NCI-H2196 treated with DMSO at 0.1 percent for 48 hours (cell line): Measurements from ENCODE around the gene SPPL2B.

Experiments used
- DNase-seq: peaks from one replicate; lab custom pipeline; 2025; ENCODE audit not compliant: unreplicated experiment; lab: John Stamatoyannopoulos, UW

SPPL2B gene

DNA sequence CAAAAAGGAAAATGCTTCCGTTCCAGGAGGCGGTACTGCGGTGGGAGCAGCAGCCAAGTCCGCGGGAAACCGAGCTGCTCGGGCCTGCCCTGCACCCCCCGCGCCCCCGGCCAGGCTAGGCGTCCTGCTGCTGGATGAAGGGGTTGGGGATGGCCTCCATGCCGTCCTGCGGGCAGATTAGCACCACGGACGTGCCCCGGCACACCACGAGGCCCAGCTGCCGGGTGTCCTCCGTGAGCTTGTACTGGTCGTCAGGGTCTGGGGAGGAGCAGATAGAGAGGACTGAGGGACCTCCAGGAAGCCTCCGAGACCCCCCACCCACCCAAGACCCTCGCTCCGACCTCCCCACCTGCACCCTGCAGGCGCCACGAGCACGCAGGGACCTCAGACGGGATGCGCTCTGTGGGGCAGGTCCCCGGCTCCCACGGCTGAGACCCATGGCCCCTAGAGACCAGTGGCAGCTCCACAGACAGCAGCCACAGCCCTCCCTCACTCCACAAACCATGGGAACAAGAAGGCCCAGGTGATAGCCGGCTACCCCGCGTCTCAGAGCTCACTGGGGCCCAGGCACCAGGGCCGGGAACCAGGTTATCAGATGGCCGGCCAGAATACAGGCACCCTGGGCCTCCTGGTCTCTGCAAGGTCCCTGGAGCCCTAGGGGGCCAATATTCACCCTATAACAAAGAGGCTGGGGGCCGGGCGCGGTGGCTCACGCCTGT, 6.8 kb upstream of the SPPL2B start:
- DNase-seq = no peak

DNA sequence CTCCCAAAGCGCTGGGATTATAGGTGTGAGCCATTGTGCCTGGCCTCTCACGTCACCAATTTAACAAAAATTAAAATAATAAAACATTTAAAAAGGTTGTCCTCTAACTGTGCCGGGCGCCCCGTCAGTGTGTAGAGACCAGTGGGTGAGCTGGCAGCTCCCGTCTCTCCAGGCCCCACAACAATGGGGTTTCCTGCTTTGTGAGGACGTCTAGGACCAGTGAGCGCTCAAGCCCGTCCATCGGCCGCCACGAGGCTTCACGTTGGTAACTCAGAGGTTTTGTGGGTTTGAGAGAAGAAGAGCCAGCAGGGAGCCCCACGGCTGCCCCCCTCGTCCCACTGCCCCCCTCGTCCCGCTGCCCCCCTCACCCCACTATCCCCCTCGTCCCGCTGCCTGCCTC, 4.8 kb upstream of the SPPL2B start:
- DNase-seq = no peak

DNA sequence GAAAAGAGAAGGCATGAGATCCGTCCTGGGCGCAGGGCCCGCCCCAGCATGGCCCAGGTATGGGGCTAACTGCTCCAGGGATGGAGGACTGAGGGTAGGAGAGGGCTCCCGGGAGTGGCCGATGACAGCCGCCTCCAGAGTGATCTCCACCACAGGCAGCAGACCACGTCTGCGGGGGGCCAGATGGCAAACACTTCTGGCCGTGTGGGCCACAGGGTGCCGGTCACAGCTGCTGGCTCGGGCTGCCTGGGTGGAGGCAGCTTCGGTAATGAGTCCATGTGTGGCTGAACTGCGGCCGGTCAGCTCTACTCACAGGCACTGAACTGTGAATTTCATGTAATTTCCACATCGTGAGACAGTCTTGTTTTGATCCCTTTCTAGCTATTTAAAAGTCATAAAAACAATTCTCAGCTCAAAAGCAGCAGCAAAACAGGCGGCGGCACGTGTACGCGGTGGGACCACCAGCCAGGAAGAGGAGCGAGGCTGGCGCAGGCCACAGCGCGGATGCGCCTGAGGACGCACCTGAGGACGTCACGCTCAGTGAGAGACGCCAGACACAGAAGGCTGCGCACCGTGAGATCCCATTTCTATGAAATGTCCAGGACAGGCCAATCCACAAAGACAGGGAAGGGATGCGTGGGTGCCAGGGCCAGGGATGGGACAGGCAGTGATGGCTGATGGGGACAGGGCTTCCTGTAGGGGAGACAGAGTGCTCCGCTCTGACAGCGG, 4.1 kb upstream of the SPPL2B start:
- no peak for DNase-seq

DNA sequence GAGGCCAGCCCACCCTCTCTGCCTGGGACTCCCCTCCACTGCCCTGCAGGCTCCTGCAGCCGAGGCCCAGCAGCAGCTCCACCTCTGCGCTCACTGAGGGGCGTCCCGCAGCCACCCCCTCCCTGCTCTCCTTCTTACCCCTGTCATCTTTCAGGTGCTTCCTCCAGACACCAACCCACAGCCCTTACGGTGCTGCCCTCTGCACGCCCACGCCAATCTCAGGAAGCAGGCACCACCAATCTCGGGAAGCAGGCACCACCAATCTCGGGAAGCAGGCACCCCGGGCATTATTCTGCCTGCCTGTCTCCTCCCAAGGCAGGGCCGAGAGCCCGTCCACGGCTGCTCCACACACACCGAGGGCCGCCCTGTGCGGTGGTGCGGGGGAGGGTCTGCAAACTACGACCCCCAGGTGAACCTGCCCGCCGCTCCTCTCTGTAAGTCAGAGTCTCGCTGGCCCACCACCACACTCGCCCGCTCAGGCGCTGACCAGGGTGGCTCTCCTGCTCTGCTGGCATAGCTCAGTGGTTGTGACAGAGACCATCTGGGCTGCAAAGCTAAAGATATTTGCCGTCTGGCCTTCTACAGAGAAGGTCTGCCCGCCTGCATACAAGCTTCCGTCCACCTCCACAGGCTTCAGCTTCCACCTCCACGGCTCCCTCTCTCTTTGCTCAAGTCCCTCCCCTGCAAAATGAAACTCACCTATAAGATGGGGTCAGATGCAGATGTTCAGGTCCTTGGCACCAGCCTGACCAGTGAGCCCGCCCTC, 3.0 kb upstream of the SPPL2B start:
- DNase-seq = no peak

DNA sequence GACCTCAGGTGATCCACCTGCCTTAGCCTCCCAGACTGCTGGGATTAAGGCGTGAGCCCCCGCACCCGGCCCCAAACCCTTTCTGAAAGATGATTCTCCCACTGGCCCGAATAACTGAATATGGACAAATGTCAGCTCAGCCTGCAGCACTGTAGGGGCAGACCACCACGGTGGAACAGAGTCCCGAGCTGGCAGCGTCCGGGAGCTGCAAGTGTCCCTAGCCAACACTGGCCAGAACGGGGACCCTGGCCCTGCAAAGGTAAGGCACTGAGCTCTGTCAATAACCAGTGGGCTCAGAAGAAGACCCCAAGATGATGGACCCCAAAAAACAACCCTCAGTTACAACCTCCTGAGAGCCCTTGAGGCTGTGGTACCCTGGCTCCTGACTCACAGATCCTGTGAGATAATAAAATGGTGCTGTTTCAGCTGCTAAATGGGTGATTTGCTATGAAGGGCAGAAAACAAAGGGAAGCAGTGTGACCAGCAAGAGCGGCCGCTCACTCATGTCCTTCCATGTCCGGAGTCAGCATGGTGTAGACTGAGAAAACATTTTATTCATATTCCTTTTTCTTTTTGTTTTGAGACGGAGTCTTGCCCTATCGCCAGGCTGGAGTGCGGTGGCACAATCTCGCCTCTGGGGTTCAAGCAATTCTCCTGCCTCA, 1.7 kb upstream of the SPPL2B start:
- DNase-seq = no peak

DNA sequence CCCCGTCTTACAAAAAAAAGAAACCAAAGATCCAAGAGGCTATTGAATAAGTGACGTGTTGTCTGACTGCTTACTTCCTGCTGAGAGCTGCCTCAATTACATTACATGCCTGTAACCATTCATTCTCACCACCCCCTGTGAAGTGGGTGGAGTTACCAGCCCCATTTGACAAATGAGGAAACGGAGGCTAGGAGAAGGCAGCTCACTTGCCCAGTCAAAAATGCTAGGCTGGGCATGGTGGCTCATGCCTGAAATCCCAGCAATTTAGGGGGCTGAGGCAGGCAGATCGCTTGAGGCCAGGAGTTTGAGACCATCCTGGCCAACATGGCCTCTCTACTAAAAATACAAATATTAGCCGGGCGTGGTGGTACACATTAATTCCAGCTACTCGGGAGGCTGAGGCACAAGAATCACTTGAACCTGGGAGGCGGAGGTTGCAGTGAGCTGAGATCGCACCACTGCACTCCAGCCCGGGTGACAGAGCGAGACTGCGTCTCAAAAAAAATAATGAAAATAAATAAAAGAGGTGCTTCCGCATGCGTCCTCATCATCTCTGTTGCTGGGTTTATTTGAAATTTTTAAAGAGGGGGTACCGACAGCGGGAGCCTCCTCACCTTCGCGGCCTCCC, 597 bp upstream of the SPPL2B start:
- DNase-seq = peak; percentile 30

DNA sequence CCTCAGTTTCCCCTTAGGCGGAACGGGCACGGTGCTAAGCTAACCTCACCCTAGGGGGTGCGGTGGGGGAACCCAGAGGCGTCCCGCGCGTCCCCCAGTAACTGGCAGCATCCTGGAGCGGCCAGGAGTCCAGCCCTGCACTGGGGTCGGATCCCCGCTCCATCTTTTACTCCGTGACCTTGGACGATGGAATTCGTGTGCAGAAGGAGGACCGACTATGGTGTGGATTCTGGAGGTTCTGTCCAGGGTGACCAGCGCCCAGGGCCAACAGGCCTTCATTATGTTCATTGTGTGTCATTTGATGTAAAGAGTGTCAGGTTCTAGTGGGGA, 630 bp downstream of the SPPL2B start:
- DNase-seq = no peak

DNA sequence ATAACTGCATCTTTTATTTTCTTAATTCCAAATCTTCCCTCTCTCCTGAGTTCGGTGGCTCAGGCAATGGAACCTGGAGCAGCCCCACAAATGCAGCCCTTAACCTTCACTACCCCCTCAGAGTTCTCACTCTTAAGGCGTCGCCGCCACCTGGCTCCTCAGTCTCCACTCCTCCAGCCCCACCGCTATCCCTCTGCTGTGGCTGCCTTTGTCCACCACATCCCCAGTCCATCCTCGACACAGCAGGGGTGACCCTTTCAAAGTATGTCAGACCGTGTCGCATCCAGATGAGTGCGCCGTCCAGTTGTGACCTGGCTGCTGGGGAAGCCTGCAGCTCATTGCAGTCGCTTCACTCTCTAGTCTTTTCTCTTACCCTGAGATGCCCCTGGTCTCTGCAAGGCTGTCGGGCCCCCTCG, 1.0 kb downstream of the SPPL2B start:
- no peak for DNase-seq

DNA sequence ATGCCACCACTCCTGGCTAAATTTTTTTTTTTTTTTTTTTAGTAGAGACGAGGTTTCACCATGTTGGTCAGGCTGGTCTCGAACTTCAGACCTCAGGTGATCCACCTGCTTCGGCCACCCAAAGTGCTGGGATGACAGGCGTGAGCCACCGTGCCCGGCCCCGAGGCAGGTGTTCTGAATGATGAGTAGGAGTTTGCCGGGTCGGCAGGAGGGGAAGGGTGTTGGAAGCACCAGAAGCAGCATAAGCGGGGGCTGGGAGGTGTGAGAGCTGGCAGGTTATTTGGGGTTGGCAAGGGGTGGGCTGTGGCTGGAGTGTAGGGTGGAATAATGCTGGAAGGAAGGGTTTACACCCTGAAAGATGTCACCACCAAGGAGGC, 1.8 kb downstream of the SPPL2B start:
- no peak for DNase-seq

DNA sequence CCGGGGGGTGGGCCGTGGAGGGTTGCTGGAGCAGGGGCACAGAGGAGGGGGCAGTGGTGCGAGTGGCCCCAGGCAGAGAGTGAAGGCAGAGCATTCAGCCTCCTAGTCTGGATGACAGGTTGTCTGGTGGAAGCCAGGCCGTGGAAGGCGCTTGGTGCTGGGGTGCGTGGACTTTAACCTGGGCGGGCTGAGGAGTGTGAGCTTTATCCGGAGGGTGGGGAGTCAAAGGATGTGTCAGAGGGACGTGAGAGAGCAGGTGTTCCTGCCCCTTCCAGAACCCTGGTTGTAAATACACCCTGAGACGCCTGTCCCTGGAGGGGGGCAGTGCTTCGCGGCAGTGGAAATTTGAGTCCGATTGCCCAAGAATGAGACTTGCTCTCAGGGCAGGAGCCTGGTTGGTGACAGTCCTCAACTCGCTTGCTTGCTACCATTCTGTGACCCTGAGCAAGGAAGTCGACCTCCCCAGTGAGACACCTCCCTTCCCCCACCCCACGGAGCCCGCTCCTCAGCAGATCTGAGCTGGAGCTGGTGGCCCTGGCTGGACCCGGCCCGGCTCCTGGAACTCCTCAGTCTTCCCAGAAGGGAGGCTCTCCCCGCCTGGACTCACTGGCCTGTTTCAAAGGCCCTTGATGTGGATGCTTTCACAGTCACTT, 2.3 kb downstream of the SPPL2B start:
- peak; percentile 29 for DNase-seq

DNA sequence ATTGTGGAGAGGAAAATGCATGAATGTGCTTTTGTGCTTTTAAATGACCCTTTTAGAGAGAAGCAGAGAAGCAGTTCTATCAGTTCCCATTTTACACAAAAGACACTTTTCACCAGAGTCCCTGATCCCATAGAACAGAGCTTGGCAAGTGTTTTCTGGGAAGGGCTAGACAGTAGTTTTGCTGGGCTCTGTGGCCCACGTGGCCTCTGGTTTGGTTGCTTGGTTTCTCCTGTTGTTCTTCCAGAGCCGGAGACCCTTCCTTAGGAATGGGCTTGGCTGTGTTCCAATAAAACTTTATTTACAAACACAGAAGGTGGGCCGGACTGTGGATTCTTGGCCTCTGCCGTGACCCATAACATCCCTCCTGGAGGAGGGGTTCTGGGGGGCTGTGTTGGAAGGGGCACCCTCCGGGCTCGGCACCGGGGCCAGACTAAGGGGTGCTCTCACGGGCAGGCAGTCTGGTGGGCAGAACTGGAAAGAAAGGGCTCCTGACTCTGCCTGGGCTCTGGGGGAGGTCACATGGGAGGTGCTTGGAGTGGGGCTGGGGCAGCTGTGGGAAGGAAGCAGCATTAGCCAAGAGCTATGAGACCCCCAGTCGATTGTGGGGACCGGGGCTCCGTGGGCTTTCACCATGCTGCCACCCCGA, 3.2 kb downstream of the SPPL2B start:
- DNase-seq = no peak

DNA sequence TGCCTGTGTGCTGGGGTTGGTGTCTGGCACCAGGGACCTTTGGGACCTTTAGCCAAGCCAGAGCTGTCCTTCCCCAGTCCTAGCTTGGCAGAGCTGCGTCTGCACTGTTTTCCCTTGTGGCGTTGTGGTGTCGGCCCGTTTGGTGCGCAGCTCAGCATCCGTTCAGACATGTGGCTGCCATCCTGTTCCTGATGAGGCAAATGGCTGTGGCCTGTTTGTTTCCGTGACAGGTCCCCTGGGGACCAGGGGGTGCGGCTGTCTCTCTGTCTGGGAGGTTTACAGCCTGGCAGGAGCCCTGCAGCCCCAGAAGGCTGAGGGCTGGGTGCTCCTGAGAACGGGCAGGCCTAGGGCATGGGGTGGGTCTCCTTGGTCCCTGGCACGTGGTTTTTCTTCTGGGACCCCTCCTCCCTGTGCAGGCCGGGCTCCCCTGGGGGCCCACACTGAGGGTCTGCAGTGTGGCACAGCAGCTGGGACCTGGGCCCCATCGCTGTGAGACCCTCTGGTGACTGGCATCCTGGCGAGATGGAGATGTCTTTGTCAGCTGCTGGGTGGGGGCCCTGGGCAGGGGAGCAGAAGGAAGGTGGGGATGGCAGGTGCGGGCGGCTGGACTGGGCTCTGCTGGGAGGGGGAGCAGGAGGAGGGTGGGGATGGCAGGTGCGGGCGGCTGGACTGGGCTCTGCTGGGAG, 4.0 kb downstream of the SPPL2B start:
- no peak for DNase-seq

DNA sequence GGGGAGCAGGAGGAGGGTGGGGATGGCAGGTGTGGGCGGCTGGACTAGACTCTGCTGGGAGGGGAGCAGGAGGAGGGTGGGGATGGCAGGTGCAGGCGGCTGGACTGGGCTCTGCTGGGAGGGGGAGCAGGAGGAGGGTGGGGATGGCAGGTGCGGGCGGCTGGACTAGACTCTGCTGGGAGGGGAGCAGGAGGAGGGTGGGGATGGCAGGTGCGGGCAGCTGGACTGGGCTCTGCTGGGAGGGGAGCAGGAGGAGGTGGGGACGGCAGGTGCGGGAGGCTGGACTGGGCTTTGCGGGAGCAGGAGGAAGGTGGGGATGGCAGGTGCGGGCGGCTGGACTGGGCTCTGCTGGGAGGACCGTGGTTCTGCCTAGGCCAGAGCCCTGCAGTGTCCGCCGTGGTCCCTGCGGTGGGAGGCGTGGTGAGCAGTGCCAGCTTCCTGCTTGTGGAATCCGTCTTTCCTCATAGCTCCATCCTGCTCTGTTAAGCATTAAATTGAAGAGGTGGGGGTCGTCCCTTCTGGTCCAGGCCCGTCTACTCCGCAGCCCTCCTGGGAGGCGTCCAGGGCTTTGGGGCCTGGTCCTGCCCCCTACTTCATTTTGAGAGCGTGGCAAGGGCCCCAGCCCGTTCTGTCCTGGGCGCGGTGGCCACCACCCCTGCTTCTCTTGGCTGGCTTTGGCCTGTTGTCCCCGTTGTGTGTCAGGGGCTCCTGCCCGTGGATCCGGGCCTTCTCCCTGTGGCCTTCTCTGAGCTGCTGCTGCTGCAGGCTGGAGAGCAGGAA, 4.7 kb downstream of the SPPL2B start:
- DNase-seq = peak; percentile 75

DNA sequence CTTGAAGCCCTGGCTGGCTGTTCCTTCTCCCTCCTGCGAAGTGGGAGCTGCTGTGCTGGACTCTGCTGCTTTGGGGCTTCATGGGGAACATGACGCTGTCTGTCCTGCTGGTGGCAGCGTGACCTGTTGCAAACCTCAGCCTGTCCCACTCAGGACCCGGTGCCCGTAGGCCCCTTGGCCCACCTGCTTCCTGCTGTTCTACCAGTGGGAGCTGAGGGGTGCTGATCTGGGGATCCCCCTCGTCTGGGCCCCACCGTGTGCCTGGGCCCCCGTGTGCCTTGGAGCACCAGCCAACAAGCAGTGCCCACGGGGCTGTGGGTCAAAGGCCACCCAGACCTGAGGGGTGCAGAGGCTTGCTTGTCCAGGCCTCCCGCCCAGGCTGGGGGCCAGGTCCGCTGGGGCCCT, 5.3 kb downstream of the SPPL2B start:
- no peak for DNase-seq

DNA sequence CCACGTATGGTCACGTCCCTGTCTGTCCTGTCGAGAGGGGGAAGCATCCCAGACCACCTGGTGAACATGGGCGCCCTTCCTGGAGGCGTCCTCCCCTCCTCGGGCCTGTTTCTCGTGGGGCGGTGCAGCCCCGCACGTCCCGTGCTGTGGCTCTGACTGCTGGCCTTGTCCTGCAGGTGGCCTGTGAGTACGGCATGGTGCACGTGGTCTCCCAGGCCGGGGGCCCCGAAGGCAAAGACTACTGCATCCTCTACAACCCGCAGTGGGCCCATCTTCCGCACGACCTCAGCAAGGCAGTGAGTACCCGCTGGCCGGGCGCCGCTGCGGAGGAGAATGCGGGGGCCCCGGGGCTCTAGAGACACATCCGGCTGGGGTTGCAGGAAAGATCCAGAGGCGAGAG, 5.9 kb downstream of the SPPL2B start:
- DNase-seq = no peak

DNA sequence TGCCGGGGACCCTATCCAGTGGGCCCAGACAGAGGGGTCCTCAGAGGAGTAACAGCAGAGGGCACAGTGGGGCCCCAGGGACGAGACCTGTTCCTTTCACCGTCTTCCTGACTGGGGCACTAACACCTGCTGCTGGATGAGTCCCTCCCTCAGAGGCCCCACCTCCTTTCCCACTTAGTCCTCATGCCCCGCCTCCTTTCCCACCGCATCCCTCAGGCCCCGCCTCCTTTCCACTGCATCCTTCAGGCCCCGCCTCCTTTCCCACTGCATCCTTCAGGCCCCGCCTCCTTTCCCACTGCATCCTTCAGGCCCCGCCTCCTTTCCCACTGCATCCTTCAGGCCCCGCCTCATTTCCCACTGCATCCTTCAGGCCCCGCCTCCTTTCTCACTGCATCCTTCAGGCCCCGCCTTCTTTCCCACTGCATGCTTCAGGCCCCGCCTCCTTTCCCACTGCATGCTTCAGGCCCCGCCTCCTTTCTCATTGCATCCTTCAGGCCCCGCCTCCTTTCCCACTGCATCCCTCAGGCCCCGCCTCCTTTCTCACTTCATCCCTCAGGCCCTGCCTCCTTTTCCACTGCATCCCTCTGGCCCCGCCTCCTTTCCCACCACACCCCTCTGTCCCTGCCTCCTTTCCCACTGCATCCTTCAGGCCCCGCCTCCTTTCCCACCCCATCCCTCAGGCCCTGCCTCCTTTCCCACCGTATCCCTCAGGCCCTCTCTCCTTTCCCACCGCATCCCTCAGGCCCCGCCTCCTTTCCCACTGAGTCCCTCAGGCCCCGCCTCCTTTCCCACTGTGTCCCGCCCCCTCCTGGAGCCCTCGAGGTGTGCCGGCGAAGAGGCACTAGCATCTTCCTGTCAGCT, 6.7 kb downstream of the SPPL2B start:
- no peak for DNase-seq

DNA sequence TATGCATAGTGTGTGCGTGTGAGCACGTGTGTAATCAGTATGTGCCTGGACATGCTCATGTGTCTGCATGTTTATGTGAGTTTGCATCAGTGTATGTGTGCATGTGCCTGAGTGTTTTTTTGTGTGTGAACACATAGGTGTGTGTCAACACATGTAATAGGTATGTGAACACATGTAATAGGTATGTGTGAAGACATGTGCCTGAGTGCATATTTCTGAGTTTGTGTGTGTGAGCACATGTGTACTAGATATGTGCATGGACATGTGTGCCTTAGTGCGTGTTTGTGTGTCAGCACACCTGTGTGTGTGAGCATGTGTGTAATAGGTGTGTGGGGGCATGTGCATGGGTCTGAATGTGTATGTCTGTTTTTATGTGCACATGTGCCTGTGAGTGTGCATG, 7.4 kb downstream of the SPPL2B start:
- DNase-seq = no peak
